Panc1 (cell line): ENCODE data around the gene TADA3. TPM values are rescaled to one million over a fixed set of nuclear protein-coding genes. Genes with fewer than 3 reads are reported as not detected.

Source experiments
- ATAC-seq: fragments of 200-7000 bp; cut with Tn5 transposase; 2 replicates; pipeline ENCODE4 v1.9.1; 2020; ENCODE audit warnings: mild to moderate bottlenecking, moderate library complexity
- BruUV-seq: library from RNA; stranded (reverse); fragments of 400-500 nt; replicated peaks from 2 replicates; lab custom pipeline; 2021; lab: Mats Ljungman, UMichigan
- CTCF ChIA-PET: fragments of 300-600 bp; sonication (Branson Sonifier 250); formaldehyde crosslinking; loops from one replicate; lab custom pipeline; 2022; ENCODE audit warnings: antibody characterized with exemption; lab: Charles Lee
- POLR2A ChIA-PET: fragments of 300-600 bp; sonication (Branson Sonifier 250); formaldehyde crosslinking; loops from one replicate; lab custom pipeline; 2022; ENCODE audit warnings: antibody characterized with exemption; lab: Charles Lee
- DNase-seq: peaks from one replicate; pipeline ENCODE4 v3.0.0-alpha.2; 2010; ENCODE audit warnings: low read depth, low spot score
- H3K27ac ChIP-seq: 2 replicates; pipeline ENCODE4 v1.5.1; 2011; ENCODE audit warnings: mild to moderate bottlenecking, low read length, inconsistent platforms
- H3K27me3 ChIP-seq: fragments of 200-500 bp; sonication (Bioruptor generic); 2 replicates; pipeline ENCODE4 v1.6.0; 2014; ENCODE audit warnings: low read length, inconsistent platforms; ENCODE audit not compliant: control insufficient read depth, insufficient read depth
- H3K36me3 ChIP-seq: fragments of 200-500 bp; sonication (Bioruptor generic); 2 replicates; pipeline ENCODE4 v1.5.1; 2014; ENCODE audit warnings: inconsistent platforms, mild to moderate bottlenecking, low read length, moderate library complexity; ENCODE audit not compliant: control insufficient read depth, insufficient read depth
- H3K4me1 ChIP-seq: 2 replicates; pipeline ENCODE4 v1.5.1; 2011; ENCODE audit warnings: inconsistent platforms, mild to moderate bottlenecking, low read length, moderate library complexity; ENCODE audit not compliant: control insufficient read depth, insufficient read depth
- H3K4me3 ChIP-seq, 2 experiments: 2 replicates each; pipeline ENCODE4 v1.5.1; 2011 to 2012; ENCODE audit warnings: low read depth in 2 of 2, low read length in 2 of 2, mild to moderate bottlenecking in 2 of 2, inconsistent platforms in 1 of 2, moderate library complexity in 1 of 2
- H3K9me3 ChIP-seq: fragments of 200-500 bp; sonication (Bioruptor generic); 2 replicates; pipeline ENCODE4 v1.5.1; 2014; ENCODE audit warnings: low read depth, mild to moderate bottlenecking, inconsistent platforms, low read length, moderate library complexity; ENCODE audit not compliant: control insufficient read depth, insufficient read depth
- REST ChIP-seq, 2 experiments: IDR thresholded peaks; 2 replicates each; pipeline ENCODE4 v1.6.1; 2011 to 2012; ENCODE audit warnings: low read depth in 2 of 2, control low read depth in 1 of 2, low read length in 1 of 2, mild to moderate bottlenecking in 1 of 2, moderate library complexity in 1 of 2; ENCODE audit not compliant: insufficient read depth in 1 of 2
- TCF7L2 ChIP-seq: IDR thresholded peaks from 2 replicates; pipeline ENCODE4 v1.6.1; 2011; ENCODE audit warnings: mild to moderate bottlenecking, low read depth, low read length, inconsistent platforms
- in situ Hi-C: cut with HindIII; loops from 2 replicates; pipeline ENCODE4 v1.10.0; 2016; ENCODE audit warnings: low sequenced_read_pairs, low pct_unique_long_range_greater_than_20kb
- intact Hi-C: fragments of 100-400 bp; cut with micrococcal nuclease; formaldehyde crosslinking; loops from one replicate; pipeline ENCODE4 v1.10.0; 2022; ENCODE audit not compliant: unreplicated experiment
- total RNA-seq: library from RNA; stranded (reverse); gene quantifications from one replicate; pipeline ENCODE4 v1.2.1, GENCODE V29; 2021; ENCODE audit not compliant: unreplicated experiment

TADA3 gene
- total RNA-seq, 1 experiment from 2014 or later, result 61.3 TPM

GRCh38 chr3:9730657-9731205 is 61.5 kb downstream of the TADA3 start:
- BruUV-seq, result no TSS peak
- ChIA-PET CTCF (interaction anchor here (0.6 to 1.2 kb wide), 4 partner anchors 84 to 532 kb away, joined by 3 to 5 read pairs (median 4); no protein-coding TSS in a partner anchor), POLR2A (interaction anchor here (0.7 kb wide), 1 partner anchor 183 kb away, joined by 4 read pairs; no protein-coding TSS in a partner anchor)
- in situ Hi-C loops, result no loop called here
- no peak for TF ChIP-seq REST (IDR thresholded peaks at IDR 0.05; ENCODE audit: insufficient read depth in 1 of 2, low read depth in 2 of 2, low read length in 1 of 2)
- TF ChIP-seq TCF7L2, result no peak
- no peaks in the 10 kb centered on the region for H3K27me3 ChIP-seq
- peak overlapping the region; percentile 74 for H3K27ac ChIP-seq
- DNase-seq (no peak), ATAC-seq (peak; percentile 88)
- H3K4me3 ChIP-seq, result peak overlapping the region; percentile 69 to 84
- intact Hi-C loops, result no loop called here
- H3K9me3 ChIP-seq, result no peaks in the 10 kb centered on the region
- H3K4me1 ChIP-seq, result peaks cover 7% of the 10 kb centered on the region; the same call in 1 of the 2 replicates
- H3K36me3 ChIP-seq, result no peaks in the 10 kb centered on the region; the same call in 1 of the 2 replicates

Other genes starting within 250 kb of the TADA3 start
- not detected for gene LHFPL4, start 238.7 kb downstream of the TADA3 start, total RNA-seq
- gene MTMR14, start 143.0 kb downstream of the TADA3 start, total RNA-seq, result 26.8 TPM
- 0.13 TPM for gene CPNE9, start 88.6 kb downstream of the TADA3 start, total RNA-seq
- gene BRPF1, start 60.7 kb downstream of the TADA3 start, total RNA-seq, result 17.4 TPM
- gene OGG1, start 42.5 kb downstream of the TADA3 start, total RNA-seq, result 32.5 TPM
- 9.7 TPM for gene CAMK1, start 22.5 kb downstream of the TADA3 start, total RNA-seq
- 117 TPM for gene ARPC4, start 609 bp upstream of the TADA3 start, total RNA-seq
- 15.7 TPM for gene TTLL3, start 17.8 kb upstream of the TADA3 start, total RNA-seq
- 40.4 TPM for gene RPUSD3, start 51.5 kb upstream of the TADA3 start, total RNA-seq
- gene CIDEC, start 87.8 kb upstream of the TADA3 start, total RNA-seq, result not detected
- 19.9 TPM for gene JAGN1, start 98.1 kb upstream of the TADA3 start, total RNA-seq
- 1.1 TPM for gene IL17RE, start 110.4 kb upstream of the TADA3 start, total RNA-seq
- gene IL17RC, start 124.6 kb upstream of the TADA3 start, total RNA-seq, result 23.6 TPM
- 15.4 TPM for gene CRELD1, start 141.4 kb upstream of the TADA3 start, total RNA-seq
- gene PRRT3, start 159.9 kb upstream of the TADA3 start, total RNA-seq, result 1.1 TPM
- gene EMC3, start 194.4 kb upstream of the TADA3 start, total RNA-seq, result 42.0 TPM
- gene FANCD2, start 234.0 kb upstream of the TADA3 start, total RNA-seq, result 20.0 TPM